ENCODE results near the gene RNU5B-1.
"Not testable (repeated sequence)": the region's sequence is repeated elsewhere in the genome, so short reads cannot be mapped to it uniquely, and the experiment has no call there.

RNU5B-1 gene

DNA sequence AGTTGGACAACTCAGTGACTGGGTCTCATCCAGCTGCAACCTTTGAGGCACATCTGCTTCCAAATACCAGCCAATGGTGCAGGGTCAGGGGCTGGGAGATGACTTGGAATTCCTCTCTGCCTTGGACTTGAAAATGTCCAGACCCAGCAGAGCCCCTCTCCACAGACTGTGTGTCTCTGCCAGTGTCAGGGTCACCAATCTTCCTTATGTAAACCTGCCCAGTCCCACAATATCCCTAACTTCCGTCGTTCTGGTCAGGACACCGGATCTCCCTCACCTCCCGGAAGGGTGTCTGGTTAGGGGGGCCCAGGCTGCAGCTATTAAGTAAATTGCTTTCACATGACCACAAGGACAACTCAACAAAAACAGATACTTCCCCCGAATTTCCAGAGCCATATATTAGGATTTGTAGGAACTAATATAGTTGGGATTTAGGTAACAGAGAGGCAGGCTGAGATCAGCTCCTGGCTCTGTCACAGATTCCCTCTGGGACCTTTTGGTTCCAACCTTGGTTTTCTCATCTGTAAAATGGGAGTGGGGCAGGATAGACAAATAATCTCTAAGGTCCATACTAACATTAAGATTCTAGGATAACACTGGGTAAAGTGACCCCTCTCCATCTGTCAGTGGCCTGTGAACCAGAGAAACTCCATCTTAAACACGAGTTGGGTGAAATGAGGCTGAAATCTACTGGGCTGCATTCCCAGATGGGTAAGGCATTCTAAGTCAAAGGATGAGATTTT lies 42.5 kb downstream of the RNU5B-1 start:
- no peak for DNase-seq

DNA sequence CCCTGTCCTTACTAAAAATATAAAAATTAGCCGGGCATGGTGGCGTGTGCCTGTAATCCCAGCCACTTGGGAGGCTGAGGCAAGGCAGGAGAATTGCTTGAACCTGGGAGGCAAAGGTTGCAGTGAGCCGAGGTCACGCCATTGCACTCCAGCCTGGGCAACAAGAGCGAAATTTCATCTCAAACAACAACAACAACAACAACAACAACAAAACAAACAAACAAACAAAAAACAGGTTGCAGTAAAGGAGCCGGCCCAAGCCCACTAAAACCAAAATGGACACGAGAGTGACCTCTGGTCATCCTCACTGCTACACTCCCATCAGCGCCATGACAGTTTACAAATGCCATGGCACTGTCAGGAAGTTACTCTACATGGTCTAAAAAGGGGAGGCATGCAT lies 43.3 kb downstream of the RNU5B-1 start:
- not testable (repeated sequence) for DNase-seq

DNA sequence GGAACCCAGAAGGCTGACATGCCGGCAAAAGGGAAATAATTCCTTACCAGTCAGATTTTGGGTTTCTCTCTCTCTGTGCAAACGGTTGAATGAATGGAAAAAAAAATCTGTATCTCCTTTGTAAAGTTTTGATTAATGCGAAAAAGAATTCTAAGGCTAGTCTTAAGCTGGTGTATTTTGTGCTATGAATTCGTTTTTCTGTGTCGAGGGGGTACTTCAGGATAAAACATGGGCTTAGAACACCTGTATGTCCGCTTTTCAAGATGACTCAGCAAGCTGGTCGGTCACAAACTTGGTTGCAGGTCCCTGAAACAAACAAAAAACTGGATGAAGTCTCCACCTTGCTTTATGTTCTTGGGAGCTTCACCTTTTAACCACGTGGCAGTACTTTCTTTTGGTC lies 44.9 kb downstream of the RNU5B-1 start:
- DNase-seq = no peak

DNA sequence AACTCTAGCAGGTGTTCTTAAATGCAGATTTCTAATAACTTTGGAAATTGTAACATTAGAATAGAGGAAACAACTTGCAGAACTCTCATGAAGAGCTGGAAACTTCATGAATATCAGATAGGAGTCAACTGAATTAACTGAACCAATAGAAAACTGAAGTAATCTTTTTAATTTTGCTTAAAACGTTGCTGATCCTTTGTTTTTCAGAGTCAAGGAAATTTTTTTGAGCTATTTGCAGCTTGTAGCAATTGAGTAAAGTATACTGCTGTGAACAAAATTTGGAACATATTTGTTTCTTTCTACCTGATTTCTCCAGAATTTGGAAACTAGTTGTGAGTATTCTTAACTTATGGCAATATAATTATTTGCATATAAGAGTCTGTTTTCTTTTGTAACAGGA lies 47.5 kb downstream of the RNU5B-1 start:
- DNase-seq = not testable (repeated sequence)

Data from activated CD8-positive, alpha-beta memory T cell treated with anti-CD3 and anti-CD28 coated beads, Interleukin-2, amount 50 U/mL, for 48 hours (primary cell).